SW 1271 (cell line): ENCODE results near the gene NIM1K.
A peak's percentile ranks its signal among the peaks of the same experiment; 100 is the strongest.
"Not testable (repeated sequence)": the region's sequence is repeated elsewhere in the genome, so short reads cannot be mapped to it uniquely, and the experiment has no call there.

Experiments
- DNase-seq, 2 experiments: peaks; one replicate each; lab custom pipeline; 2025; lab: John Stamatoyannopoulos, UW

Gene NIM1K

DNA sequence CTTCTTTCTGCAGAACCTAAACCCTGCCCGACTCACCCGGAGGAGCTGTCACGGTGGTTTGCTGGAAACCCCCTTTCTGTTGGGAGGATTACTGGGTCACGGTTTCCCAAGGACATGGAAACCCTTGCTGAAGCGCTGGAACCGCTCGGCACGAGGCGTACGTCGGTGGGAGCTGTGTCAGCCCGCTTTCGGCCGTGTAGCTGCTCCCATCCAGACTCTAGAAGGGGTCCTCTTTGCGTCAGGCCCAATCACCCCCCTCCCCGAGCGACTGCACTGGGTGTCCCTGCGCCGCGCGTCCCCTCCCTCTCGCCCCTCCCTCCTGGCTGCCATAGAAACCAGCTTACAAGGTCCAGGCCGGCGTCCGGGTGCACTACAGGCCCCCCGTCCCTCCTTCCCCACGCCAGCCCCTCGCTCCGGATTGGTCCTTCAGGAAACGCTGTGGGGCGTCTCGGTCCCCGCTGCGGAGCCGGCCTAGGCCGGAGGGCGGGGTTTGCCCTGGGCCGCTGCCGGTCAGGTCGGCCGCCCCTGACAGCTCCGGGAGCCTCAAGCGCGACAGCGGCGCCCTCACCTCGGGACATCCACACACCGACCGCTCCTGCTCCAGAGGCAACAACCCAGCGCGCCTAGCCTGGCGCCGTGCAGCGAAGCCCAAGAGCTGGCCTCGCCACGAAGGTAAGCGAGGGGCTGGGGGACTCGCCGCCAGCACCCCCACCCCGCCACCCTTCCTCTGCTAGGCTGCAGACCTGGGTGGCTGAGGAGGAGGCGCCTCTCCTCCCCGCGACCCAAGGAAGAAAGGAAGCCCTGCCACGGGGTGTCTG is at the start of gene NIM1K:
Gene NIM1K (plus strand): TSS at position 486 of the 818 bp plus-strand sequence. CDS start 53,551 bp downstream, outside the sequence.
- DNase-seq = no peak

DNA sequence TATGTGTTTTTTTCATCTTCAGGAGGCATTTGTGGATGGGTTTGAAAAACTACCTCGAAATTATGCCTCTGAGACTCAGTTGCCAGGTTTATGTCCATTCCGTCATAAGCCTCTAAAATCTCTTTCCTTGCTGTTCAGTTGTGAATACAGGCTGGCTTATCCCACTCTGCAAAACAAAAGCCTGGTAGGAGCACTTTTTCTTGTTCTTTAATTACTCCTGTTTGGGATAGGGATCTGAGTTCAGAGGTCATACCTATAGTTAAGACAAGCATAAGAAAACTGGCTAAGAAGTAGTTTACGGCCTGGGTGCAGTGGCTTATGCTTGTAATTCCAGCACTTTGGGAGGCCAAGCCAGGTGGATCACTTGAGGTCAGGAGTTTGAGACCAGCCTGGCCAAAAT is 47.0 kb upstream of the NIM1K start:
- DNase-seq = no peak

DNA sequence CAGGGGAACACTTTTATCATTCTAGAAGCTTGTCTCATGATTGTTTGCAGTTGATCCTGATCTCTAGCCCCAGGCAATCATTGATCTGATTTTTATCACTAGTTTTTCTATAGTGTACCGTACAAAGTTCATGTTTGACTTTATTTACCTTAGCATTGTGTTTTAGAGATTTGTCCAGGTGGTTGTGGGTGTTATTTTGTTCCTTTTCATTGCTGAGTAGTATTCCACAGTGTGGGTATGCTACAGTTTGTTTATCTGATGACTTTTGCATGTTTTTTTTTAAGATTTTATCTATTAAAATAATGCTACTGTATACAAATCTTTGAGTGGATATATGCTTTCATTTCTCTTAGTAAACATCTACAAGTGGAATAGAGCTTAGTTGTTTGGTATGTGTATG is 45.1 kb upstream of the NIM1K start:
- no peak for DNase-seq

DNA sequence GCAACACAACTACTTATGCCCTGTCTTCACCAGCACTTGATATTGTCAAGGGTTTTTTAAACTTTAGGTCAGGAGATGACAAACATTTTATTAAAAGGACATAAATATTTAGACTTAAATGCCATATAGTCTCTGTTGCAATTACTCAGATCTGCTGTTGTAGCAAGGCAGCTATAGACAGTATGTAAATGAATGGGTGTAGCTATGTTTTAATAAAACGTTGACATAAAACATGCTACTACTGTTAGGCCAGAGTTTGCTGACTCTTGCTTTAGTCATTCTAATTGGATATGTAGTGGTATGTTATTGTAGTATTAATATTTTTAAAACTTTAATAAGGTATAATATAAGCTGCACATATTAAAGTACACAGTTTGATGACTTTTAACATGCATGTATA is 43.6 kb upstream of the NIM1K start:
- no peak for DNase-seq

DNA sequence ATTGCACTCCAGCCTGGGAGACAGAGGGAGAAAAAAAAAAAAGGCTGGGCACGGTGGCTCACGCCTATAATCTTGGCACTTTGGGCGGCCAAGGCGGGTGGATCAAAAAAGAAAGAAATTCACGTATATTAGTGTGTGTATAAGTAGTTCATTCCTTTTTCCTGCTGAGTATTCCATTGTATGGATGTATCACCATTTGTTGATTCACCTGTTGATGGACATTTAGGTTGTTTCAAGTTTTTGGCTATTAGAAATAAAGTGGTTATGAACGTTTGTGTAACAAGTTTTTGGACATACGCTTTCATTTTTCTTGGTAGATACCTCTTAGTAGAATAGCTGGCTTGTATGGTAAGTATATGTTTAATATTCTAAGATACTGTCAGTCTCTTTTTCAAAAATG is 42.8 kb upstream of the NIM1K start:
- DNase-seq = no peak

DNA sequence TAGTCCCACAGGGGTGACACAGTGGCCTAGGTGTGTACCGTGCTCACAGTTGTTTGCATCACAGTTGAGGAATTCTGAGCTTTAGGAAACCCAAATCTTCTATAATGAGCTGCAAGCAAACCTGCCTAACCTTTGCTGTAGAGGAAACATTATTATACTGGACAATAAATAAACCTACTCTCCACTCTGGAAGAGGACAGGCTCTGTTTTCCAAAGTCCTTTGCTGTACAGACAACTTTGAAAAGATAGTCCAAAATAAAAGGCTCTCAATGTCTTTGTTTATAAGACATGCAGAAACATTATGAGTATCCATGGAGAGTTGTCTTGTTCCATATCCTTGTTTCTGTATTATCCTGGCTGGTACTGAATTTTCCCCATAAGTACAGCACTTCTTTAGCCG is 42.0 kb upstream of the NIM1K start:
- DNase-seq = no peak

DNA sequence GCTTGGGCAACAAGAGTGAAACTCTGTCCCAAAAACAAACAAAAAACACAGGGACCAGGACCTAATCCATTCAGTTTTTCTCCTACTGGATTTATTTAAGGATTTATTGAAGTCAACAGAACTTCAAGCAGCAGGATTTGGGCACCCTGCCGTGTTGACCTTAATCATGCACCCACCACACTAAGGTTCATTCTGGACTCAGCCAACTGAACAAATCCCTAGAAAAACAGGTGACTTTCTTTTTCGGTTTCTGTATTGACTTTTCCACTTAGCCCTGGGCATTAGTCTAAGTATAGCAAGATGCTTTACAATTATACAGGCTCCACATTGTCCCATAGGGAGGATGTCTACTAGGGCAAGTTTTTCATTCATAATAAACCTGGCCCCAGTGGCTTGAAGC is 41.3 kb upstream of the NIM1K start:
- no peak for DNase-seq

DNA sequence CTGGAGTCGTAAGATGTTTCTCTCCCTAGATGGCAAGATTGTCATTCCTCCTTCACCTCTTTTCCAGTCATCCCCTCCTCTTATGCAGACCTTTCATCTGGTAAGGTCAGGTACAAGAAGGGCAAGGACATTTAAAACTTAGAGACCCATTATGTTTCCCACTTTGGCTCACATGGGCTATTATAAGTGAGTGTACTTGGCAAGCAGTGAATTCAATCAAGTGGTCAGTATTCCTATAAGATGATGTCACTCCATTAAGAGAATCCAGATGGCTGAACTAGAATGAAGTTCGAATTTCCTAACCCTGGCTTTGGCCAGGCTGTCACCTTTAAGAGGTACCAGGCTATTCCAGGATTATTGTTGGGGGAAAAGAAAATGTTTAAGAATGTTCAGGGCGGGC is 39.1 kb upstream of the NIM1K start:
- DNase-seq = no peak

DNA sequence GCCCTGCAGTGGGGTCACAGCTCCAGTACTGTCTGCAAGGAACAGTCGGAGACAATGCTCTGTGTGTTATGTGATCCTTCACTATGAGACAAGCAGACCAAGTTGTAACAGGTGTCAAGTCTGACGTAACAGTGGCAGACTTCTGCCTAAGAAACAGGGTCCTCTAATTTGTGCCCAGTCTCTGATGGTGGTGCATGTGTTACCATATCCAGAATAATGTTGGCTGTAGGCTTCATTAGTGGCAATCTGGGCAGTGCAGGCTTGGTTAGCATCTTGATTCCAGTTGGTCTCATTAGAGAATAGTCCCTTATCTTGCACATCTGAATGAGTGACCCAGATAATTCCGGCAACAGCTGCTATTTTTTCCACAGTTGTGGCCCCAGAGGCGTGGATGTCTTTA is 37.6 kb upstream of the NIM1K start:
- DNase-seq = no peak

DNA sequence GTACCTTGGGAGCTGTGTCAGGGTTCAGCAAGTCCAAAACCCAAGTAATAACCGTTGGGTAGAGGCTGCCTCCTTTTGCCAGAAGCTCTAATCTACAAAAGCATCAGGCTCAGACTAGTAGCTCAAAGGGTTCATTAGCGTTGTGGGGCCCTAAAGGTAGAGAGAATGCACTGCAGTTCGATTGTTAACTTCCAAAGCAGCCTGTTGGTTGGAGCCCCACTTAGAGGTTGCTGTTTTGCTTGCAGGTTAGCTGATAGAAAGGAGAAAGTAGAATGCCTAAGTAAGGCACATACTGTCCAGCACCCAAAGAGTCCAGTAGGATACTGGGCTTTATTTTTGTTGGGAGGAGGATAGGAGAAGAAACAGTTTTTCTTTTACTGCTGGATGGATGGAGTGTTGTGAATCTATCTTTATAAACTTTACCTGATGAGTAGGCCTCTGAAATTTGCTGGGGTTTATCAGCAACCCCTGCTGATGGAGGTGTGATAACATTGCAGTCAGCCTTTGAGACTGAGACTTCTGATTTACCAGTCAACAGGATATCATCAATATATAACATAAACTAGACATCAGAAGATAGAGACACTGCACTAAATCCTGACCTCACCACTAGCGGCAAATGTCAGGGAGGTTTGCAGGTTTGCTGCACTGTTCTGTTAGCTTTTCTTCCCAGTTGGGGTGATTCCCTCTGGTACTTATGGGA is 36.5 kb upstream of the NIM1K start:
- DNase-seq = no peak

DNA sequence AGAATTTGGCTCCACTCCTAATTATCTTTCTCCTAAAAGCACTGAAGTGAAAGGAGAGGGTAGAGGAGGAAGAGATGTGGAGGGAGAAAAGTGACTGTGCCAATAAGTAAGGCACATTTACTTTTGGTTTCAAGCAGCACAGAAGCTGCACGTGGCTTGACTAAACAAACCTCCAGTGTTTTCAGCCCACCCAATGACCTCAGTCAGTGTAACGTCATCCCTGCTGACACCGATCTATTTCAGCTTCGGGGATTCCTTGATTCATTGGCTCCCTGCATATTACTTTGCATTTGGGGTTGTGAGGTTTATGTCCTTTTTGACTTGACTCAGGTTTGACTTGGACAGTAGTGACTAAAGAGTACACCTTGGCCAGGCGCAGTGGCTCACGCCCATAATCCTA is 35.6 kb upstream of the NIM1K start:
- no peak for DNase-seq

DNA sequence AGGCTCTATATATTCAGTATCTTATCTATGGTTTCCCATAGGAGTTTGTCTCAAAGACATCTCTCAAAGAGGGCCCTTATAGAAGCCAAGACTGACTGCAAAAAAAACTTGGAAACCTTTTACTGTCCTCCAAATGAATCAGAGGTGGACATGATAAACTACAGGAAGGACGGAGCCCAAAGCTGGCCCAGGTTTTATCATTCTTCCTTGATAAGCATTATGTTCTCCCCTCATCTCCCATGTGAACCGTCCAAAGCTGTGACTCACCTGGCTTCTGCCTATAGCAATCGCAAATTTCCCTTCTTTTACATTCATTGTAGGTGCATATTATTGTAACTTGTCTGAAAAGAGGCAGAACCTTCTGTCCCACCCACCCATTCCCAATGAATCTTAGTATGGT is 35.0 kb upstream of the NIM1K start:
- DNase-seq = no peak

DNA sequence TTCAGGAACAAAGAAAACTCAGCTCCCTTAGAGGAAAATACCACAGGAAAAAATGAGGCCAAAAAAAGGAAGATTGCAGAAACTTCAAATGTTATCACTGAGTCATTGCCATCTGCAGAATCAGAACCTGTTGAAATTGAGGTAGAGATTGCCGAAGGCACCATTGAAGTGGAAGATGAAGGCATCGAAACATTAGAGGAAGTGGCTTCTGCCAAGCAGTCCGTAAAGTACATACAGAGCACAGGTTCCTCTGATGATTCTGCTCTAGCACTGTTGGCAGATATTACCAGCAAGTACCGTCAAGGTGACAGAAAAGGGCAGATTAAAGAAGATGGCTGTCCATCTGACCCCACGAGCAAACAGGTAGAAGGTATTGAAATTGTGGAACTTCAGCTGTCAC is 30.8 kb upstream of the NIM1K start:
- no peak for DNase-seq

DNA sequence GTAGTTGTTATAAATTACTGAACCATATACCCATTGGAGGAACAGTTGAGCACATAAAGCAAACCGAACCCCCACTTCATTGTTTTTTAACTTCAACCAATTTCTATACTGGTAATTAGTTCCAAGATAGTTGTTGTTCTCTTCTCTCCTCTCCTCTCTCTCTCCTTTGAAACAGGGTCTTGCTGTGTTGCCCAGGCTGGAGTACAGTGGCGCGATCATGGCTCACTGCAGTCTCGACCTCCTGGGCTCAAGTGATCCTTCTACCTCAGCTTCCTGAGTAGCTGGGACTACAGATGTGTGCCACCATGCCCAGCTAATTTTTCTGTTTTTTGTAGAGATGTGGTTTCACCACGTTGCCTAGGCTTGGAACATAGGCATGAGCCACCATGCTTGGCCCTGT is 27.2 kb upstream of the NIM1K start:
- not testable (repeated sequence) for DNase-seq

DNA sequence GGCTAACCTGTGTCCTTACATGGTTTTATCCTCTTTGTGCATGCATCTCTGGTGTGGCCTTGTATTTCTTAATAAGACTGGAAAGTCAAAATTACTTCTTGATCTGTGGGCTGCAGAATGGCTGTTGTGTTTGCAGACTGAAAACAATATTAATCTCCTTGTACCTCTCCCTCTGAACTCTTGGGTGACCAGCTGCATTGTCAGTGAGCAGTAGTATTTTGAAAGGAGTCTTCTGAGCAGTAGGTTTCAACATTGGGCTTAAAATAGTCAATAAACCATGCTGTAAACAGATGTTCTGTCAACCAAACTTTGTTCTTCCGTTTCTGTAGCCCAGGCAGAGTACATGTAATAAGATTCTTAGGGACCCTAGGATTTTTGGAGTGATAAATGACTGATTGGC is 26.7 kb upstream of the NIM1K start:
- no peak for DNase-seq

DNA sequence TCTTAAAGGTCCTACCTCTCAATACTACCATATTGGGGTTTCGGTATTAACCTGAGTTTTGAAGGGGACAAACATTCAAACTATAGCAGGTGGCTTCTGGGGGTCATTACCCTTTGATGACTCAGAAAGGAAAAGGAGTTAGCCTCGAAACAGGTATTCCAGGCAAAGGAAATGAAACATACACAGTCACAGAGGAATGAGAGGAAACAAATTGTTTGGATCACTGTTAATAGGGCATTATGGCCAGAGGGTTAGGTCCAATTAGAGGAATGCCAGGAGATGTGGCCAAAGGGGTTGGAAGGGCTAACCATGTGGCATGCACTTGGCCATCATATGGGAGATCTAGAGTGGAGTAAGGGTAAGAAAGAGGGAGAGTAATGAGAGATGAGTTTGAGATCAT is 23.9 kb upstream of the NIM1K start:
- peak in 1 of 2 experiments; percentile 16 for DNase-seq

DNA sequence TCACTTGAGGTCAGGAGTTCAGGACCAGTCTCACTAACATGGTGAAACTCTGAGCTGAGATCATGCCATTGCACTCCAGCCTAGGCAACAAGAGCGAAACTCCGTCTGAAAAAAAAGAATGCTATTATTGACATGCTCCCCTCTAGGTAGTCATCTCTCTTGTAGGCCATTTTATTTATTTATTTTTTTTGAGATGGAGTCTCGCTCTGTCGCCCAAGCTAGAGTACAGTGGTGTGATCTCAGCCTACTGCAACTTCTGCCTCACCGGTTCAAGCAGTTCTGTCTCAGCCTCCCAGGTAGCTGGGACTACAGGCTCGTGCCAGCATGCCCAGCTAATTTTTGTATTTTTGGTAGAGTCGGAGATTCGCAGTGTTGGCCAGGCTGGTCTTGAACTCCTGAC is 20.6 kb upstream of the NIM1K start:
- DNase-seq = no peak

DNA sequence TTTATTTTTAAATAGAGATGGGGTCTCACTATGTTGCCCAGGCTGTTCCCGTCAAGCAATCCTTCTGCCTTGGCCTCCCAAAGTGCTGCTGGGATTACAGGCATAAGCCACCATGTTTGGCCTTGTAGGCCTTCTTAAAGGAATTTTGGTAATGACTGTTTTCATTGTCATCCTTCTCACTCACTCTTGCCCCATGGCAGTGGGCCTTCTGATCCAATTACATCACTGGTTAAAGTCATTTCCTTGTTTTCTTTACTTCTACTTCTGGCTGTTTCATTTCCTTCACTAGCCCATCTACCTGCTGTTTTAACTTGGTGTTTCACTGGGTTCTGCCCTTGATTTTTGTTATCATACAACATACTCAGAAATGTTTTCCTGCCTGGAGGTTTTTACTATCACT is 20.1 kb upstream of the NIM1K start:
- DNase-seq = no peak

DNA sequence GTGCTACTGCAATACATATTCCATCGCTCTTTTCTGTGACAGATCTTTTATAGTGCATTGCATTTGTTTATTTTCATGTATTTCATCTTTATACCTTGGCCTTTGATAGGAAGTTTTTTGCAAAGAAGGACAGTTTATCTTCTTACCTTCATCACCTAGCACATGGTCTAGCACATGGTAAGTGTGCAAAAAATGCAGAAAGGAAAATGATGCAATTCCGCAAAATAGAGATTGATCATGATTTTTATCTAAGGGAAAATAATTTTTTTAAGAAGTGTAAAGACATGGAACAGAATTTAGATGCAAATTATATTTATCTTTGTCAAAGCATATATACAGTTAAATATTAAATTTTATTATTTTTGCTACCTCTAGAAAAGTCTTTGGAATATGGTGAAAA is 19.2 kb upstream of the NIM1K start:
- no peak for DNase-seq

DNA sequence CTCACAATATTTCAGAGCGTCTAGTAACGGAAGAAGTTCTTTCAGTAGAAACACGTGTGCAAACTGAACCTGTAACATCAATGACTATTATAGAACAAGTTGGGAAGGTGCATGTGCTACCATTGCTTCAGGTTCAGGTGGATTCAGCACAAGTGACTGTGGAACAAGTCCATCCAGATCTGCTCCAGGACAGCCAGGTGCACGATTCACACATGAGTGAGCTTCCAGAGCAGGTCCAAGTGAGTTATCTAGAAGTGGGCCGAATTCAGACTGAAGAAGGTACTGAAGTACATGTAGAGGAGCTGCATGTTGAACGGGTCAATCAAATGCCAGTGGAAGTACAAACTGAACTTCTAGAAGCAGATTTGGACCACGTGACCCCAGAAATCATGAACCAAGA is 17.4 kb upstream of the NIM1K start:
- DNase-seq = no peak

DNA sequence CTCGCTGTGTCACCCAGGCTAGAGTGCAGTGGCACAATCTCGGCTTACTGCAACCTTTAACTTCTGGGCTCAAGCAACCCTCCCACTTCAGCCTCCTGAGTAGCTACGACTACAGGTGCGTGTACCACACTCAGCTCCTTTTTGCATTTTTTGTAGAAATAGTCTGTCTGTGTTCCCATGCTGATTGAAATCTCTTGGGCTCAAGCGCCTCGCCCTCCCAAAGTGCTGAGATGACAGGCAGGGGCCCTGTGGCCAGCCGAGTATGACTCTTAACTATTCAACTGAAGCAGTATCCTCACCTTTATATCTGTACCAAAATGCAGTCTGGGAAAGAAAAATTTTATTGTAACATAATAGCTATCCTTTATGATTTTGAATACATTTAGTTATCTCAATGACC is 12.2 kb upstream of the NIM1K start:
- no peak for DNase-seq

DNA sequence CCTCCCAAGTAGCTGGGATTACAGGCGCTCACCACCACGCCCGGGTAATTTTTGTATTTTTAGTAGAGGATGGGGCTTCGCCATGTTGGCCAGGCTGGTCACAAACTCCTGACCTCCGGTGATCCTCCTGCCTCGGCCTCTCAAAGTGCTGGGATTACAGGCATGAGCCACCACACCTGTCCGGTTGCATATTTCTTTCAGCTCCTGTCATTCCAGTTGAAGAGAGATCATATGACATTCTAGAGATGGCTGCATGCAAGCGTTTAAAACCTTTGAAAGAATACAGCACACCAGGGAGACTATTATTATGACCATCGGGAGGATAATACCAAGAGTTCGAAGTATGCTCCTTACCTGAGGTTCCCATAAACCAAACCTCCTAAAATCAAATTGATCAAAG is 9.6 kb upstream of the NIM1K start:
- DNase-seq = no peak

DNA sequence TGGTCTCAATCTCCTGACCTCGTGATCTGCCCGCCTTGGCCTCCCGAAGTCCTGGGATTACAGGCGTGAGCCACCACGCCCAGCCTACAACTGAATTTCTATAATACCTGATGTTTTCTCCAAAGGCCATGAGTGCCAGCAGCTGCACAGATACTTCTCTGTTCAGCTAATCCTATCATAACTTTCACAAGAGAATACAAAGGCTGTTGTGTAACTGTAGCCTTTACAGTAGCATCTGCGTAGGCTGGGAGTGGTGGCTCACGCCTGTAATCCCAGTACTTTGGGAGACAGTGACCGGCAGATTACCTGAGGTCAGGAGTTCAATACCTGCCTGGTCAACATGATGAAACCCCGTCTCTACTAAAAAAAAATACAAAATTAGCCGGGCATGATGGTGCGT is 8.9 kb upstream of the NIM1K start:
- not testable (repeated sequence) for DNase-seq
